ENCODE data around the gene PCK2. TPM values are rescaled to one million over a fixed set of nuclear protein-coding genes. Genes with fewer than 3 reads are reported as not detected.

Gene PCK2
- total and polyA plus RNA-seq, 2 of the 13 experiments (the other 11 are each of a cell fraction or from before 2014, with no cell fraction given) = 129 to 272 TPM

- TF ChIP-seq ZSCAN12 (CRISPR knock-in tag; IDR thresholded peaks at IDR 0.05) (peak; percentile 56; the same call in 1 of the 2 replicates), NPAS2 (CRISPR knock-in tag; IDR thresholded peaks at IDR 0.05; ENCODE audit: borderline replicate concordance) (no peak), ZHX2 (IDR thresholded peaks at IDR 0.05; ENCODE audit: low read depth) (peak; percentile 67; the same call in 1 of the 2 replicates), ZHX2 (CRISPR knock-in tag; IDR thresholded peaks at IDR 0.05; ENCODE audit: borderline replicate concordance) (peak; percentile 51; the same call in 1 of the 2 replicates), CCDC6 (CRISPR knock-in tag; IDR thresholded peaks at IDR 0.05) (no peak), RNF2 (conservative IDR thresholded peaks at IDR 0.05; ENCODE audit: low read depth) (0 out of 2 replicates have a peak, but pooled peaks have one; percentile 55), ZNF552 (CRISPR knock-in tag; IDR thresholded peaks at IDR 0.05; ENCODE audit: borderline replicate concordance) (peak; percentile 94), MED13 (CRISPR knock-in tag; IDR thresholded peaks at IDR 0.05) (no peak; the same call in 1 of the 2 replicates), ZNF20 (CRISPR knock-in tag; IDR thresholded peaks at IDR 0.05) (peak; percentile 26; the same call in 1 of the 2 replicates), LBX2 (CRISPR knock-in tag; IDR thresholded peaks at IDR 0.05; ENCODE audit: borderline replicate concordance) (peak; percentile 39; the same call in 1 of the 2 replicates), ZBTB34 (CRISPR knock-in tag; IDR thresholded peaks at IDR 0.05) (peak; percentile 95), SMAD1 (CRISPR knock-in tag; IDR thresholded peaks at IDR 0.05; ENCODE audit: borderline replicate concordance, low read depth) (peak; percentile 98; the same call in 1 of the 2 replicates), KLF11 (CRISPR knock-in tag; IDR thresholded peaks at IDR 0.05) (peak; percentile 99), SMC3 (IDR thresholded peaks at IDR 0.05; ENCODE audit: low read length) (peak; percentile 25), SAP130 (CRISPR knock-in tag; IDR thresholded peaks at IDR 0.05; ENCODE audit: low read depth) (peak; percentile 100), ZSCAN30 (CRISPR knock-in tag; IDR thresholded peaks at IDR 0.05) (no peak), ZNF143 (CRISPR knock-in tag; IDR thresholded peaks at IDR 0.05) (peak; percentile 48; the same call in 1 of the 2 replicates), ZNF773 (CRISPR knock-in tag; IDR thresholded peaks at IDR 0.05; ENCODE audit: borderline replicate concordance) (peak; percentile 91; the same call in 1 of the 2 replicates), ZBTB42 (CRISPR knock-in tag; IDR thresholded peaks at IDR 0.05) (peak; percentile 74; the same call in 1 of the 2 replicates), DRAP1 (CRISPR knock-in tag; IDR thresholded peaks at IDR 0.05) (peak; percentile 97), HNRNPUL1 (IDR thresholded peaks at IDR 0.05; ENCODE audit: low read depth, low read length) (no peak), ZNF3 (CRISPR knock-in tag; IDR thresholded peaks at IDR 0.05) (peak; percentile 78; the same call in 1 of the 2 replicates)
Observed at GRCh38 chr14:24095271-24096068, 1.4 kb downstream of the PCK2 start (continued).
